AG04449 (cell line): Measurements from ENCODE around the gene RAB20.

Experiments
- CTCF ChIA-PET: fragments of 350-600 bp; formaldehyde crosslinking; extraction: SDS; loops from one replicate; lab custom pipeline; 2021; ENCODE audit warnings: antibody characterized with exemption; lab: Yijun Ruan, JAX
- POLR2A ChIA-PET: fragments of 400-600, 350-600 bp; formaldehyde crosslinking; extraction: SDS; loops from one replicate; lab custom pipeline; 2020; ENCODE audit warnings: antibody characterized with exemption, inconsistent platforms; lab: Yijun Ruan, JAX
- DNase-seq: peaks from one replicate; pipeline ENCODE4 v3.0.0-alpha.2; 2010; ENCODE audit warnings: low read depth, low spot score
- H3K4me3 ChIP-seq: 2 replicates; pipeline ENCODE4 v1.5.1; 2011; ENCODE audit warnings: low read depth, mild to moderate bottlenecking, control low read depth, low read length
- CTCF ChIP-seq: IDR thresholded peaks from one replicate; pipeline ENCODE4 v1.5.1; 2011; ENCODE audit warnings: mild to moderate bottlenecking, moderate library complexity, low read length, control low read depth, inconsistent platforms; ENCODE audit not compliant: insufficient read depth; ENCODE audit errors: missing control alignments

RAB20 gene

DNA sequence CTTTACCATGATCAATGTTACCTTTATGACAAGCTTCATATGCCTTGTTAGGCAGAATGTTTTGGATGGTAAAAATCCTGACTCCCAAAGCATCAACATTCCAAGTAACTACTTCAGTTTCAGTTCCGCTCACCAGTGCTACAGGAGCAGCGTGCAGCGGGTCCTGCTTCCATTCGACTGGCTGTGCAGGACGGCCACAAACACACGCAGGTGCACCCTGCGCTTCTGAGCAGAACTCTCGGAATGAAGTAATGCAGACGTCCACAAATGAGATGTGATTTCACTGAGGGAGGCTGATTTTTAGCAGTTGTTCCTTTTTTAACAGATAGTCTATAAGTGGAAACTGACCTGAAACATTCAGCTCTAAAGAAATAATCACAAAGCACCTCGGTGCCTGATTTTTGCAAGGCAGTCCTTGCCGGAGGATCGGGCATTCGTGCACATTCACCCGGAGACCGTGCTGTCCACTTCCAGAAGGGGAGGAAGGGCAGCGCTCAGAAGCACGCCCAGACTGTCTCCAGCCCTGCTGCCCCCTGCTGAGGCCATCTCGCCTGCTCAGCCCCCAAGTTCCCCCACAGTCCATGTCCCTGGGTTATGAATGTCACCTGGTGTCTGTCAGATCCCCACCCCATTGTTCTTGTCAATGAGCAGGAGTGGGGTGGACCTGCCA, 85.8 kb downstream of the RAB20 start:
- POLR2A ChIA-PET: no interaction called here
- no peak for DNase-seq
- TF ChIP-seq CTCF: no peak
- CTCF ChIA-PET: interaction anchor here (1.0 to 1.2 kb wide), 2 partner anchors 142 to 254 kb away, joined by 3 read pairs; no protein-coding TSS in a partner anchor
- no peak overlapping the region for H3K4me3 ChIP-seq

DNA sequence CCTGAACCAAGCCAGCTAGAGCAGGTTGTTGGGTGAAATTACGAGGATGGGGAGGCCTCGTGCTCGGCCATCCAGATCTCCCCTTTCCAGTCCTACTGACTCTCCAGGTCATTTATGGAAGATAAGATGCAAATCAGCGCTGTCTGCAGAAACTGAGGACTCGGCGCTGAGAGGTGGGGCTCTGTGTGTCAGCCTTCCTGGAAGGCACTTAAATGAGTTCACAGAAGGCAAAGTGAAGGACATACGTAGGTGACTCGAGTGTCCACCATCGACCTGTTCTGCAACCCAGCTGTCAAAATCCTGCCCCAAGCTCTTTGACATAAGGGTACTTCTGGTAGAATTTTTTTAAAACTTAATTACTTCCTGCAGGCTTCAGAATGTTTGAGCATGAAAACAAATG, 86.4 kb downstream of the RAB20 start:
- DNase-seq: no peak
- H3K4me3 ChIP-seq: no peak overlapping the region
- CTCF ChIA-PET: interaction anchor here (1.2 kb wide), 1 partner anchor 143 kb away, joined by 3 read pairs; no protein-coding TSS in a partner anchor
- POLR2A ChIA-PET: no interaction called here
- no peak for TF ChIP-seq CTCF

- TF ChIP-seq CTCF: no peak
- ChIA-PET POLR2A (no interaction called here), CTCF (interaction anchor here (1.2 kb wide), 1 partner anchor 143 kb away, joined by 3 read pairs; no protein-coding TSS in a partner anchor)
- no peak overlapping the region for H3K4me3 ChIP-seq
- DNase-seq: no peak
Measured at GRCh38 chr13:110474713-110475112, 86.8 kb downstream of the RAB20 start.
